HT-29 (cell line): ENCODE data around the gene PLA2G2C. TPM values are rescaled to one million over a fixed set of nuclear protein-coding genes. Genes with fewer than 3 reads are reported as not detected.
A peak's percentile ranks its signal among the peaks of the same experiment; 100 is the strongest.

Source experiments
- DNase-seq: peaks from one replicate; pipeline ENCODE4 v3.0.0-alpha.2; 2015; ENCODE audit warnings: low spot score
- total RNA-seq: library from RNA; depleted of rRNA; stranded (reverse); fragments of >200 nt; shearing (Covaris generic); gene quantifications from 2 replicates; pipeline ENCODE4 v1.2.3, GENCODE V29; 2014

PLA2G2C gene
- total RNA-seq, 1 experiment from 2014 or later, result not detected

GRCh38 chr1:20184481-20184900 lies 1.8 kb downstream of the PLA2G2C start:
- DNase-seq, result no peak

GRCh38 chr1:20183616-20184271 lies 2.6 kb downstream of the PLA2G2C start:
- no peak for DNase-seq

DNA sequence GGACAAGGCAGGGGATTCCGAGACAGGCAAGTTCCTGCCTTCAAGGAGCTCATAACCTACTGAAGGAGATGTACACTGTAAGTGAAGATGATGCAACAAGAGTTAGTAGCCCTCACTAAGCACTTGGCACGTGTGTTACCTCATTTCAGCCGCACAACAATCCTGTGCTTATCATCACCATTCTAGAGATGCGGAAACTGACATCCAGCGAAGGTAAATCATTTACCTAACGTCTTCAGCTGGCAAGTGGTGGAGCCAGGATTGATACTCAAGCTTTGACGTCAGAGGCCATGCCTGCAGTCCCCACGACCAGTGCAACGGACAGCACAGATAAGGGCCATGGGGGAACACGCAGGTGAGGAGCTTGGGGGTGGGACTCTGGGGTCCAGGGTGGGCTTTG lies 3.3 kb downstream of the PLA2G2C start:
- no peak for DNase-seq

- DNase-seq, result no peak
Measured at GRCh38 chr1:20182415-20182814, 3.9 kb downstream of the PLA2G2C start.

- no peak for DNase-seq
Measured at GRCh38 chr1:20180844-20181207, 5.5 kb downstream of the PLA2G2C start.

GRCh38 chr1:20180129-20180843 lies 6.0 kb downstream of the PLA2G2C start:
- DNase-seq, result no peak

GRCh38 chr1:20179371-20180128 lies 6.8 kb downstream of the PLA2G2C start:
- no peak for DNase-seq

DNA sequence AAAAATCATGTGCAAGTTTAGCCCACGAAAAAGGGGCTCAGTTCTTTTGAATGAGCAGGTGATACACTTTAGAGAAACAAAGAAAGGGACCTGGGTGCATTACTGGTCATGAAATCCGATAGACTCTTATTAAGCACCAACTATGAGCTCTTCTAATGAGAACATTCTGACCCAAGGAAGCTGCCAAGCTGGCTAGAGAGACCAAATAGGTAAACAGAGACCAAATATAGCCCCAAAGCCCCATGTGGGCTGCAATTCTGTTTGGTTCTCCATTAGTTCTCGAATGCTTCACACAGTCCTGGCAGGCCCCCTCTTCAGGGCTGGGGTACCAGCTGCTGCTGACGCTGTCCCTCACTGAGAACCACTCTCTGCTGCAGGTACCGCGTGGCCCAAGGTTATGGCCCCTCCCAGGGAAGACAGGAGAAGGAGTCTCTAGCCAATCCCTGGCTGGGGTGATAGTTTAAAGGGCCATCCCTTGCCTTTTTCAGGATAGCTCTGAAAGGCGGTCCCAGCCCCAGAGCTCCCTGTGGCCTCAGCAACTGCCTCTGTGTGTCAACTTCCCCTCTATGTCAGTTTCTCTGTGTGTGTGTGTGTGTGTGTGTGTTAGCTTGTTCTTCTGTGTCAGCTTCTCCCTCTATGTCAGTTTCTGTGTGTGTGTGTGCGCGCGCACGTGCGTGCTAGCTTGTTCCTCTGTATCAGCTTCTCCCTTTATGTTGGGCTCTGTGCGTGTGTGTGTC lies 7.5 kb downstream of the PLA2G2C start:
- DNase-seq, result no peak

GRCh38 chr1:20174937-20175666 lies 11.2 kb downstream of the PLA2G2C start:
- DNase-seq, result no peak

DNA sequence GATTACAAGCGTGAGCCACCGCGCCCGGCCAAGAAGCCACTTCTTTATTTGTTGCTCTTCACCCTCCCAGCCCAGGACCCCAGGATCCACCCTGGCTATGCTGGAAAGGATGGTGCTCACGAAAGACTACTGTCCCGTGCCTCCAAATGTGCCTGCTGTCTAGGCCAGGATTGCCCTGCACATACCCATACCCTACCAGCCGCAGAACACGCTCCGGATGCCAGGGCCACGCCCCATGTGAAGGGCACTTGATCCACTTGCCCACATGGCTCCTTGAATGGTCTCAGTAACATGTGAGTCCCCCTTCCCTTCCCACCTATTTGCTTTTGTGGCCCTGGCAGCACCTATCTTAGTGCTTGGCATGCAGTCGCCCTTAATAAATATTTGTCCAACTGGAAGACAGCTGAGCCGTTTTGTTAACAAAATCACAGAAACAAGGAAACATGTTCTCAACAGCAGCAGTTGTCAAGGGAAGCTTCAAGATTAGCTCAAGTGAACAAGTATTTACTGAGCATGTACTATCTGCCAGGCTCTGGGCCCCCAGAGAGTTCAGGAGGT lies 14.2 kb downstream of the PLA2G2C start:
- DNase-seq, result no peak

DNA sequence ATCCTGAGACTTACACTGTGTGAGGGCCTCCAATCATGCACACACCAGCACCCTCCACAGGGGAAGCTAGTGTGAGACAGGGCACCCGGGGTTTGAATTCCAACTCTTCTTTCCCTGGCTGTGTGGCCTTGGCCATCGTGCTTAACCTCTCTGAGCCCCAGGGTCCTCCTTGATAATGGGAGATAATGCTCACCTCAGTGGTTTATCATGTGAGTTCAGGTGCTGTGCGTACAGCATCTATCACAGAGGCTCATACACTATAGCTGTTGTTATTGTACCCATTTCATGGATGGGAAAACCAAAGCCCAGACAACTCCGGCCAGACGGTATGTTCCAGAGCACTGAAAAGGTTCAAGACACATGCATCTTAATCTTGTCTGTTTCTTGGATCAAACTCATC lies 16.4 kb downstream of the PLA2G2C start:
- DNase-seq, result no peak

- DNase-seq, result no peak
Measured at GRCh38 chr1:20168564-20169491, 17.5 kb downstream of the PLA2G2C start.

- DNase-seq, result no peak
Measured at GRCh38 chr1:20167126-20167525, 19.2 kb downstream of the PLA2G2C start.

DNA sequence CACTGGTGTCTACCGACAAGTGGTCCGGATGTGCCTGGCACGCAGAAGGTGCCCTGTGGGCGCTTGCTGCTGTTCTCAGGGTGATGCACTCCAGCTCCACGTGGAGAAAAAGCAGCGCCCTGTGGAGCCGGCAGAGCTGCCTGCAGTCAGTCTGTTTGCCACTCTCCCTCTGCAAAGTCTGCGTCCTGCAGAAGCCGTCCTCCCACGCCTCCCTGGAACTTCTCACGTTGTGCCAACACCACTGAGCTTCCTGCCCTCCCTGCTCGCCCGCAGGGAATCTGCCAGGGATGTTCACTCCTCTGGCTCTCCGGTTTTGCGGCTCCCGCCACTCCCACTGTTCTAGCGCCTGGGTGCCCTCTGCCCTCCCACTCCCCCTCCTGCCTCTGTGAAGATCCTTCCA lies 20.3 kb downstream of the PLA2G2C start:
- DNase-seq, result no peak

DNA sequence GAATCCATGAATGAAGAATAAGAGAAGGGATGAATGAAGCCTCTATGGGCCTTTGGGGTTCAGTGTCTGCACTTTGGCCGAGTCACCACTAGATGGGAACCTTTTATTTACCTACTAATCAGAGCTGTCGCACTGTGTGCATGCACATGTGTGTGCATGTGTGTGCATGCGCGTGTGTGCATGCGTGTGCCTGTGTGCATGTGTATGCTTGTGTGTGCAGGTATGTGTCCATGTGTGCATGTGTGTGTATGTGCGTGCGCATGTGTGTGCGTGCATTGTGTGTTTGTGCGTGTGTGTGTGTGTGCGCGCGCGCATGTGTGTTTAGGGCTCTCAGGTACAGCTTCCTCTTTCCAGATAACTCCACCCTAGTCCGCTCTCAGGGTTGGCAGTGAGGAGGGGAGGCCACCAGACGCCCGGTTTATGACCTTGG lies 20.8 kb downstream of the PLA2G2C start:
- peak; percentile 32 for DNase-seq

DNA sequence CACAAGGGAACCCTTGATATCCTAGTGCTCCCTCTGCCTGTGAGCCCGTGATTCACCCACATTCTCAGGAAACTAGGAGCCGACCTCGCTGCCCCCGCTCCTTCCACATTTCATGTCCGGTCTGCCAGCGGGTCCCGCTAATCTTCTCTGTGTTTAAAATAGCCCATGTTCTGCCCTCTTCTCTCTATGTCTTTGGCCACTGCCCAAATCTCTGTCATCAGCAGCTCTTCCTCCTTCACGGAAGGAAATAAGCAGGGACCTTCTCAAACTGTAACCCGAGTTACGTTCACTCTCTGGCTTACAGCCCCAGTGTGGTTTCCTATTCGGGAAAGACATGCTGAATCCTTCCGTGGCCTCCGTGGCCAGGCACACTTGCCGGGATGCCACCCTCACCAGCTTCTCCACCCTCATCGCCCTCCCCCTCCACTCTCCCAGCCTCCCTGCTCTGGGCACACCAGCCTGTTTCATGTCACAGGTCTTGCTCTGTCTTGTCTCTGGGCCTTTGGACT lies 21.6 kb downstream of the PLA2G2C start:
- DNase-seq, result no peak

GRCh38 chr1:20160034-20160433 lies 26.3 kb downstream of the PLA2G2C start:
- no peak for DNase-seq

- no peak for DNase-seq
Measured at GRCh38 chr1:20158358-20159070, 27.8 kb downstream of the PLA2G2C start.

DNA sequence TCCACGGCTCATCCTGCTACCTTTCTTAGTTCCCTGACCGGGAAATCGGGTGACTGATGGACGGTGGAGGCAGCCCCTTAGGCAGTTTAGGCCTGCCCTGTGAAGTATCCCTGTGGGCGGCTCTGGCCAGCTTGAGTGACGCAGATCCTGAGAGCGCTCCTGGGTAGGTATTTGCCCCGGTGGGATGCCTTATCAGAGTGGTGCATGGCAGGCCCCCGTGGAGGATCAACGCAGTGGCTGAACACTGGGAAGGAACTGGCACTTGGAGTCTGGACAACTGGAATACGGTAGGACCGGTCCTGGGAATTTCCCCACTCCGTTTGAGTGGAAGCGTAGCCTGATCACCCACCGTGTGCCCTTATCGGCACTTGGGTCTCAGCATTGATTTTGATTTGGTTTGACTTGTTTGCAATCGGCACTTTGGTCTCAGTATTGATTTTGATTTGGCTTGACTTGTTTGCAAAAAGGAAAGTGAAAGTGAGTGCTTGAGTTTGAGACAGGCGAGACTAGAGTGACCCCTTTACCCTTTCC lies 32.0 kb downstream of the PLA2G2C start:
- no peak for DNase-seq
